ENCODE results near the gene ZNF841.
A peak's percentile ranks its signal among the peaks of the same experiment; 100 is the strongest.
"Not testable (repeated sequence)": the region's sequence is repeated elsewhere in the genome, so short reads cannot be mapped to it uniquely, and the experiment has no call there.

ZNF841 gene

GRCh38 chr19:52095172-52096014 lies at the start of gene ZNF841:
TSS of gene ZNF841 (minus strand) at chr19:52095765. CDS start at chr19:52084801, 10,964 bp downstream.
- DNase-seq = peak; percentile 21 to 96 (median 89)

GRCh38 chr19:52142001-52142595 lies 46.5 kb upstream of the ZNF841 start:
- no peak for DNase-seq

- no peak for DNase-seq
Measured at GRCh38 chr19:52141203-52141602, 45.6 kb upstream of the ZNF841 start.

GRCh38 chr19:52140032-52140710 lies 44.6 kb upstream of the ZNF841 start:
- DNase-seq = peak in 17 of 56 donors; percentile 1 to 97 (median 33)

GRCh38 chr19:52139252-52140031 lies 43.9 kb upstream of the ZNF841 start, which contains the start of gene ZNF616:
TSS of gene ZNF616 (minus strand) at chr19:52139938. CDS start at chr19:52130512, 9,426 bp downstream.
- peak; percentile 47 to 97 (median 91) for DNase-seq

GRCh38 chr19:52138983-52139251 lies 43.4 kb upstream of the ZNF841 start:
- DNase-seq = no peak

GRCh38 chr19:52138278-52138982 lies 42.9 kb upstream of the ZNF841 start:
- peak in 14 of 56 donors; percentile 1 to 30 (median 5) for DNase-seq

- no peak for DNase-seq
Measured at GRCh38 chr19:52120286-52120685, 24.7 kb upstream of the ZNF841 start.

GRCh38 chr19:52115526-52116053 lies 20.0 kb upstream of the ZNF841 start:
- DNase-seq = no peak

GRCh38 chr19:52114691-52115090 lies 19.1 kb upstream of the ZNF841 start:
- DNase-seq = no peak

GRCh38 chr19:52112624-52113023 lies 17.1 kb upstream of the ZNF841 start:
- no peak for DNase-seq

- no peak for DNase-seq
Measured at GRCh38 chr19:52110780-52111179, 15.2 kb upstream of the ZNF841 start.

- no peak for DNase-seq
Measured at GRCh38 chr19:52102782-52103181, 7.2 kb upstream of the ZNF841 start.

- no peak for DNase-seq
Measured at GRCh38 chr19:52101866-52102562, 6.4 kb upstream of the ZNF841 start.

GRCh38 chr19:52099497-52100138 lies 4.1 kb upstream of the ZNF841 start:
- no peak for DNase-seq

GRCh38 chr19:52096416-52096815 lies 851 bp upstream of the ZNF841 start:
- DNase-seq = not testable (repeated sequence)

GRCh38 chr19:52094526-52095130 lies 937 bp downstream of the ZNF841 start:
- no peak for DNase-seq

- DNase-seq = no peak
Measured at GRCh38 chr19:52086481-52086880, 9.1 kb downstream of the ZNF841 start.

- no peak for DNase-seq
Measured at GRCh38 chr19:52070496-52070895, 25.1 kb downstream of the ZNF841 start.
